B cell (primary cell): ENCODE measurements around the gene KCNC1. TPM values are rescaled to one million over a fixed set of nuclear protein-coding genes. Genes with fewer than 3 reads are reported as not detected.

Source experiments
- ATAC-seq: fragments of 200-7000 bp; cut with Tn5 transposase; one replicate; pipeline ENCODE4 v1.10.0; 2021; ENCODE audit warnings: low read depth, mild to moderate bottlenecking, moderate number of reproducible peaks, moderate library complexity
- CTCF ChIA-PET: fragments of 350-600 bp; sonication (Branson Sonifier 250); formaldehyde crosslinking; loops from one replicate; lab custom pipeline; 2021; ENCODE audit warnings: antibody characterized with exemption, inconsistent platforms; lab: Charles Lee
- POLR2A ChIA-PET: fragments of 350-600 bp; sonication (Branson Sonifier 250); formaldehyde crosslinking; loops from one replicate; lab custom pipeline; 2021; ENCODE audit warnings: antibody characterized with exemption; lab: Charles Lee
- DNase-seq: peaks from one replicate; pipeline ENCODE4 v3.0.0; 2013
- H2AFZ ChIP-seq: 2 replicates; pipeline ENCODE4 v1.6.1; 2012; ENCODE audit warnings: mild to moderate bottlenecking, low read depth, low read length; ENCODE audit not compliant: insufficient read depth, poor library complexity, severe bottlenecking
- H3K27ac ChIP-seq, 2 donors: 1 replicate in 1 of 2; 2 replicates in 1 of 2; pipeline ENCODE4 v1.5.1; 2012 to 2013; ENCODE audit warnings: low read length in 2 of 2, mild to moderate bottlenecking in 2 of 2, moderate library complexity in 1 of 2
- H3K27me3 ChIP-seq, 4 experiments: fragments of 200-600 bp in 1 of 4; sonication (generic) in 1 of 4; replicated peaks in 1 of 4; 1 replicate in 2 of 4; 2 replicates in 2 of 4; pipeline versions ENCODE4 v1.6.1 to v1.7.0; 2013 to 2016; ENCODE audit warnings: low read length in 3 of 4, mild to moderate bottlenecking in 2 of 4, mixed read lengths in 1 of 4, moderate library complexity in 1 of 4; ENCODE audit not compliant: insufficient read depth in 4 of 4, control insufficient read depth in 3 of 4; ENCODE audit errors: control extremely low read depth in 1 of 4
- H3K36me3 ChIP-seq, 2 experiments: replicated peaks in 1 of 2; 1 replicate in 1 of 2; 2 replicates in 1 of 2; pipeline versions ENCODE4 v1.6.1 to v1.7.1; 2013; ENCODE audit warnings: low read length in 1 of 2; ENCODE audit not compliant: insufficient read depth in 2 of 2, control insufficient read depth in 1 of 2; ENCODE audit errors: control extremely low read depth in 1 of 2, extremely low read depth in 1 of 2
- H3K4me1 ChIP-seq, 2 donors: fragments of 200-600 bp in 1 of 2; sonication (generic) in 1 of 2; 1 replicate in 1 of 2; 2 replicates in 1 of 2; pipeline versions ENCODE4 v1.5.1 to v1.6.1; 2013 to 2017; ENCODE audit warnings: low read length in 2 of 2; ENCODE audit not compliant: control insufficient read depth in 2 of 2, insufficient read depth in 2 of 2
- H3K4me2 ChIP-seq: replicated peaks from 2 replicates; pipeline ENCODE3; 2012; ENCODE audit warnings: mild to moderate bottlenecking, low read depth, low read length; ENCODE audit not compliant: poor library complexity, severe bottlenecking
- H3K4me3 ChIP-seq, 5 experiments: fragments of 200-600 bp in 1 of 5; sonication (generic) in 1 of 5; 1 replicate in 3 of 5; 2 replicates in 2 of 5; pipeline versions ENCODE4 v1.5.1 to v1.7.0; 2011 to 2016; ENCODE audit warnings: low read length in 4 of 5, mild to moderate bottlenecking in 4 of 5, low read depth in 2 of 5, control low read depth in 1 of 5, moderate library complexity in 1 of 5; ENCODE audit not compliant: insufficient read depth in 1 of 5; ENCODE audit errors: control extremely low read depth in 1 of 5, extremely low read depth in 1 of 5
- H3K79me2 ChIP-seq: fragments of 200-600 bp; sonication (generic); one replicate; pipeline ENCODE4 v1.6.0; 2016; ENCODE audit warnings: low read length; ENCODE audit not compliant: control insufficient read depth, insufficient read depth
- H3K9ac ChIP-seq: fragments of 200-600 bp; sonication (generic); 2 replicates; pipeline ENCODE4 v1.6.1; 2017; ENCODE audit warnings: mild to moderate bottlenecking, low read length, moderate library complexity
- H3K9me3 ChIP-seq, 3 donors: one replicate each; pipeline versions ENCODE4 v1.6.1 to v1.7.1; 2013; ENCODE audit warnings: low read length in 2 of 3; ENCODE audit not compliant: control insufficient read depth in 2 of 3, insufficient read depth in 1 of 3; ENCODE audit errors: control extremely low read depth in 1 of 3
- H4K20me1 ChIP-seq: 2 replicates; pipeline ENCODE4 v1.6.0; 2012; ENCODE audit warnings: mild to moderate bottlenecking, low read length; ENCODE audit not compliant: insufficient read depth, control insufficient read depth, poor library complexity, severe bottlenecking
- H3K27ac Mint-ChIP-seq: one replicate; pipeline ENCODE4 v1.8.0; 2021; ENCODE audit warnings: mixed read lengths
- H3K27me3 Mint-ChIP-seq: one replicate; pipeline ENCODE4 v1.8.0; 2021; ENCODE audit warnings: mixed read lengths
- H3K4me1 Mint-ChIP-seq: one replicate; pipeline ENCODE4 v1.8.0; 2021; ENCODE audit warnings: mixed read lengths
- H3K4me3 Mint-ChIP-seq: one replicate; pipeline ENCODE4 v1.8.0; 2021; ENCODE audit warnings: mixed read lengths
- H3K9me3 Mint-ChIP-seq: one replicate; pipeline ENCODE4 v1.8.0; 2022; ENCODE audit warnings: mixed read lengths; ENCODE audit not compliant: insufficient read depth
- CTCF ChIP-seq: fragments of 200-600 bp; IDR thresholded peaks from one replicate; pipeline ENCODE4 v1.8.0; 2022; ENCODE audit warnings: antibody characterized with exemption, mild to moderate bottlenecking
- EZH2 ChIP-seq: IDR thresholded peaks from 2 replicates; pipeline ENCODE4 v1.6.1; 2012; ENCODE audit warnings: borderline replicate concordance, low read depth, mild to moderate bottlenecking, moderate library complexity, low read length; ENCODE audit not compliant: insufficient read depth, poor library complexity, severe bottlenecking
- WGBS: methylation state at CpG from one replicate; pipeline ENCODE4 v1.1.5; 2013; ENCODE audit warnings: missing lambda C conversion rate; ENCODE audit not compliant: insufficient coverage; 5-methylcytosine and 5-hydroxymethylcytosine counted together
- intact Hi-C: fragments of 100-400 bp; cut with micrococcal nuclease; formaldehyde crosslinking; loops from one replicate; pipeline ENCODE4 v1.10.0; 2022
- polyA plus RNA-seq: library from polyadenylated mRNA; depleted of rRNA; stranded (reverse); fragments of >200 nt; gene quantifications from 2 replicates; pipeline ENCODE4 v1.2.3, GENCODE V29; 2012
- total RNA-seq, 2 donors: library from RNA; stranded (reverse); fragments of 120-200 nt in 1 of 2; gene quantifications; 1 replicate in 1 of 2; 2 replicates in 1 of 2; pipeline versions ENCODE4 v1.2.3 to v1.2.4, GENCODE V29; 2013 to 2022

KCNC1 gene
- total and polyA plus RNA-seq, 2 donors (not counting 1 experiment from before 2014, with no cell fraction given), result not detected

DNA sequence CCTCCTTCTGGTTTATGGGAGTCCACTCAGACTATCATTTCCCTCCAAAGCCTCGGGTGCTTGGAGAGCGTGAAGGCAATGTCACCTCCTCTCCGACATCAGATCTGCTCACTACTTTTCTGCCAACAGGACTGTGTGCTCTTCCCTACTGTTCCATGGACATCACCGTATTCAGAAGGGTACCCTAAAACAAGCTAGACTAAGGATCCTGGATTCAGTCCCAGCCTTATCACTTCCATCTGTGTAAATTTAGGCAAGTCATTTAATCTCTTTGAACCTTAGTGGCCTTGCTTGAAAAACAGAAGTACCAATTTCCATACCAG lies 78.2 kb downstream of the KCNC1 start:
- TF ChIP-seq CTCF (no peak), EZH2 (no peak)
- Mint-ChIP-seq H3K4me3 (no peak overlapping the region), H3K27ac (no peak overlapping the region), H3K9me3 (no peaks in the 10 kb centered on the region), H3K4me1 (no peaks in the 10 kb centered on the region), H3K27me3 (no peaks in the 10 kb centered on the region)
- Histone ChIP-seq H3K27me3 (no peaks in the 10 kb centered on the region), H3K9me3 (no peaks in the 10 kb centered on the region), H3K4me2 (no peak overlapping the region), H3K9ac (no peak overlapping the region), H4K20me1 (no peaks in the 10 kb centered on the region), H3K36me3 (peaks cover 0 to 1% of the 10 kb centered on the region in 2 experiments), H3K79me2 (no peaks in the 10 kb centered on the region), H3K4me3 (no peak overlapping the region), H2AFZ (no peak overlapping the region), H3K4me1 (no peaks in the 10 kb centered on the region), H3K27ac (no peak overlapping the region)
- ATAC-seq (no peak), DNase-seq (no peak)
- POLR2A ChIA-PET, result no interaction called here
- CTCF ChIA-PET, result interaction anchor here (1.4 kb wide), 1 partner anchor 21 kb away, joined by 3 read pairs; no protein-coding TSS in a partner anchor
- 95% methylated on average over 4 of the region's 4 CpGs for WGBS
- intact Hi-C loops, result no loop called here

- H3K27ac Mint-ChIP-seq, result no peak overlapping the region
- H3K79me2 ChIP-seq, result no peaks in the 10 kb centered on the region
- no peaks in the 10 kb centered on the region for H3K27me3 ChIP-seq
- ATAC-seq (no peak), DNase-seq (no peak)
- no peaks in the 10 kb centered on the region for H3K27me3 Mint-ChIP-seq
- TF ChIP-seq EZH2 (no peak), CTCF (no peak)
- ChIA-PET POLR2A (no interaction called here), CTCF (interaction anchor here (1.4 kb wide), 1 partner anchor 20 kb away, joined by 3 read pairs; no protein-coding TSS in a partner anchor)
- H3K9me3 Mint-ChIP-seq, result no peaks in the 10 kb centered on the region
- no peak overlapping the region for H3K4me2 ChIP-seq
- no peaks in the 10 kb centered on the region for H4K20me1 ChIP-seq
- peaks cover 0 to 1% of the 10 kb centered on the region in 2 experiments for H3K36me3 ChIP-seq
- H2AFZ ChIP-seq, result no peak overlapping the region
- H3K4me3 Mint-ChIP-seq, result no peak overlapping the region
- H3K27ac ChIP-seq, result no peak overlapping the region
- no peak overlapping the region for H3K4me3 ChIP-seq
- H3K9me3 ChIP-seq, result no peaks in the 10 kb centered on the region
- no peaks in the 10 kb centered on the region for H3K4me1 ChIP-seq
- intact Hi-C loops, result no loop called here
- no peaks in the 10 kb centered on the region for H3K4me1 Mint-ChIP-seq
- 96% methylated on average over 2 of the region's 2 CpGs for WGBS
- H3K9ac ChIP-seq, result no peak overlapping the region
Measured at GRCh38 chr11:17813391-17814059, 78.9 kb downstream of the KCNC1 start.
